GM21390 (cell line): ENCODE data around the gene SF3B2.
"Not testable (repeated sequence)": the region's sequence is repeated elsewhere in the genome, so short reads cannot be mapped to it uniquely, and the experiment has no call there.

Experiments used
- ATAC-seq: cut with Tn5 transposase; IDR thresholded peaks from one replicate; pipeline ENCODE4 v1.9.1; 2021; ENCODE audit not compliant: unreplicated experiment

Gene SF3B2

DNA sequence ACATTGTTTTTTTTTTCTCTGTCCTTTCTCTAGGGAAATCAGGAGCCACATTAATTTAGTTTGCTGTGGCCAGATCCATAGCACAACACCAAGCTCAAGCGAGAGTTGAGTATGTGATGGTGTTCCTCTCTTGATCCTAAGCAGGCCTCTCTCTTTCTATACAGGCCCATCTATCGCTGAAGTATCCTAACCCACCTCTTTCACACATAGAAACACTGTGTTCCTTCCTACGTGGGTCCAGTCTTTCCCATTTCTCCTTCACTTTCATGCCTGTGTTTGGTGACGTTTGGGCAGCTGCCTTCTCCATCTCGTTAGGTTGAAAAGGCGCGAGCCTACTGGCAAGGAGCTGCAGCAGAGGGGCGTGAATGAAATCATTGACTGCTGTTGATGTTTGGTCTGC is 20.4 kb downstream of the SF3B2 start:
- no peak for ATAC-seq

GRCh38 chr11:66073669-66074068 is 21.5 kb downstream of the SF3B2 start:
- ATAC-seq: no peak

- ATAC-seq: no peak
Measured at GRCh38 chr11:66075273-66075672, 23.1 kb downstream of the SF3B2 start.

- ATAC-seq: no peak
Measured at GRCh38 chr11:66076561-66076960, 24.4 kb downstream of the SF3B2 start.

- no peak for ATAC-seq
Measured at GRCh38 chr11:66077927-66078326, 25.8 kb downstream of the SF3B2 start.

- not testable (repeated sequence) for ATAC-seq
Measured at GRCh38 chr11:66078949-66079348, 26.8 kb downstream of the SF3B2 start.

DNA sequence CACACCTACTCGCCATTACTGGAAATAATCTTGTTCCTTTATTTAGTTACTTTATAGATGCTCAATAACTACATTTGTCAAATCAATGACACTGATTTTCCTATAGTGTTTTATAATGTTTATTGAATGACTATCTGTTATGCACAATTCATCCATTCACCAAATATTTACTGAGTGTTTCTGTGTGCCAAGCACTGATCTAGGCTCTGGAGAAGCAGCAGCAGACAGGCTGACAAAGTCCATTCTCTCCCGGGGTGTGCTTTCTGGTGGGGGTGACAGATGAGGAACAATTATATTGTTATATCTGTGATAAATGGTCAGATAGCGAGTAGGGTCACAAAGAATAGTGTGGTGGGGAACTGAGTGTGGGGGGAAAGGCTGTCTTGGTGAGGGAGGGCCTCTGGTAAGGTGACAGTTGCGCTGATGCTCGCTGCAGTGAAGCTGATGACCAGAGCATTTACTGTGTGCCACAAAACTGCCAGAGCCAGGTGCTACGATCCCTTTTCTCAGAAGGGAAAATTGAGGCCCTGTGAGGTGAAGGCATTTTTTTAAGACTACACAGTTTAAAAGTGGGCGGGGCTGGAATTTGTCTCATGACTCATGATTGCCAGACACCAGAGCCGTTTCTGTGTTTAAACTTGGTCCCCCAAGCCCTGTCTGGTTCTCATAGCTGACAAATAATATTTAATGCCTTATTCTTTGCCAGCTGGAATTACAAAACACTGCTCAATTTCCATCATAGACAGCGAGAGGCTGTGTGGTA is 28.1 kb downstream of the SF3B2 start:
- ATAC-seq: no peak

DNA sequence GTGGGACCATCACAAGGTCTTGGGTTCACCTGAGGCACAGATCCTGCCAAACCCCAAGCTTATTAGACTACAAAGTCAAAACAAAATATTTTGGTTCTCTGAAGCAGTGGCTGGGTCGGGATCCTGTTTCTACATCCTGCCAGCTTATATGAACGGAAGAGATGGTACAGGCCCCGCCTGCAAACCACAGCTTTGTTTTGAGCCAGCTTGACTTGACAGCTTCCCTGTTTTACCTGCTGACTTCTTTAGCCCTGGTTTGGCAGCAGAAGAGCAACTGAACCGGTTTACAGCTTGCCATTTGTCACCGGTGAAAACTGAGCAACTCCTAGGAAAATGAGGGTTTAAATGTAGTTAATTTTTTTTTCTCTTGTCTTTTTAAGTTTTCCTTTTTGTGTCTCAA is 29.3 kb downstream of the SF3B2 start:
- ATAC-seq: no peak

DNA sequence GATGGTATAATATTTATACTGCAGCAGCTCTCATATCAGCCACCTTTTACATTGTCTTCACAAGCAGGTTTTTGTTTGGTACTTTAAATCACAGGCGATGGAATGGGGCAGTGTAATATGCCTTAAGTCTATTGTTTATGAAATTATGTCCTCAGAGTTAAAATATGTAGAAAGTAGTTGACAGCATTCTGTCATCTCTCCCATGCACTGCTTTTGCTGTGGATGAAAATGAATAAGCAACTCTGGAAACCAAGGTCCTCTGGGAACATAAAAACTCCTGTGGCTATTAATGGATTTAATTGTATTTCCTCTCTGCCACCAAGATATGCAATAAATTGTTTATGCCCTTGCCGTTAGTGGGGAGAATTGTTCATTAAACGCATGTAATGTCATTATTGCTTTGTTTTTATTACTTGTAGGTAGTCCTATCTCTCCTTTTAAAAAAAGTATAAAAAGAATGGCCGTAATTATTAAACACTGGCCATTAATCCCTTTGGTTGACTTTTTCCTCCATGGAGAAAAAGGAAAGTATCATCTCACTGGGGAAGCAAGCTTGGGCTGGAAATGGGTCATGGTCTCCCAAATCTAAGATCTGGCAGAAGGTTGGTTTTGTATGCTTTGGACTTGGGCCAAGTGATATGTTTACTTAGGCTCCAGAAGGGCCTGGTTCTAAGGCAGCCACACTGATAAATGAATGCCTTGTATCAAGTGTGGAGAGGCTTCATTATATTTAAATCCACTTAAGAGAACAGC is 31.0 kb downstream of the SF3B2 start:
- no peak for ATAC-seq

DNA sequence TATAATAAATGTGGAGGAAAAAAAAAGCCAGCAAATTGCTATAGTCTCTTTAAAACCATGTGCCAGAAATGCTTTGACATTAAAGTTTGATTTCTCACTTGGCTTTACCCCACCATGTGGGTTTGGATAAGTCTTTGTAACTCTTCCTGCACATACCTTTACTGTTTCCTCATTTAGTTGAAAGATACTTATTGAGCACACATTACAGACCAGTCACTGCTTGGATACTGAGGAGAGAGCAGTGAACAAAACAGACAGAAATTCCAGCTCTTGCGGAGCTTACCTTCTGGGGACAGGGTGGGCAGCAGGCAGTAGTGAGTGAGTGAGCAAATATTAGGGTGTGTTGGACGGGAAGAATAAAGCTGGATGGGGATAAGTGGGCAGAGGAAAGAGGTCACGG is 31.6 kb downstream of the SF3B2 start:
- no peak for ATAC-seq

DNA sequence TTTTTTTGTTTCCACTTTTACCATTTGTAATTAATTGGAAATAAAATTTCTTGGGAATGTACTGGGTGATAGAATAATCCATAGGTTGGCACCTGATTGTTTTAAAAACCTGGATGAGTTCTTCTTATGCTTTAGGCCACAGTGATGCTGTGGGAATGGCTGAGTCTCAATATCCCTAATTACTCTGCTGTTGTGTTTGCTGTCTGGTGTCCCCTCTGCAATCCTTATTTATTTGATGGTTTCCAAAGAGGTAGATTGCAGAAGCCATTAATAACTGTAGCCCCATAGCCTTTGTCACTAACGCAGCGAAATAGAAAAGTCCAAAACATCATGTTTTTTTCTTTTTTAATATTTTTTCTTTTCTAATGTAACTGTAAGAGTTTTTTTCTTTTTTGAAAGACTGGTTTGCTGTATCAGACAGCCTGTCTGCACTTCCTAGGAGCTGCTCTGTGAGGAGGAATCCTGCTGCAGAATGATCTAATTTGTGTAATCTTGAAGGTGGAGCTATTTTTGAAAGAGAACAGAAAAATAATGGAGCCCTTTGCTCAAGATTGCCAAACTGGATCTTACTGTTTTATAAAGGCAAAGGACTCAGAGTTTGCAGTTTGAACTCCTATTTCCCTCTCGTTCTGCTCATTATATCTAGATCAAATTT is 32.8 kb downstream of the SF3B2 start:
- ATAC-seq: no peak

DNA sequence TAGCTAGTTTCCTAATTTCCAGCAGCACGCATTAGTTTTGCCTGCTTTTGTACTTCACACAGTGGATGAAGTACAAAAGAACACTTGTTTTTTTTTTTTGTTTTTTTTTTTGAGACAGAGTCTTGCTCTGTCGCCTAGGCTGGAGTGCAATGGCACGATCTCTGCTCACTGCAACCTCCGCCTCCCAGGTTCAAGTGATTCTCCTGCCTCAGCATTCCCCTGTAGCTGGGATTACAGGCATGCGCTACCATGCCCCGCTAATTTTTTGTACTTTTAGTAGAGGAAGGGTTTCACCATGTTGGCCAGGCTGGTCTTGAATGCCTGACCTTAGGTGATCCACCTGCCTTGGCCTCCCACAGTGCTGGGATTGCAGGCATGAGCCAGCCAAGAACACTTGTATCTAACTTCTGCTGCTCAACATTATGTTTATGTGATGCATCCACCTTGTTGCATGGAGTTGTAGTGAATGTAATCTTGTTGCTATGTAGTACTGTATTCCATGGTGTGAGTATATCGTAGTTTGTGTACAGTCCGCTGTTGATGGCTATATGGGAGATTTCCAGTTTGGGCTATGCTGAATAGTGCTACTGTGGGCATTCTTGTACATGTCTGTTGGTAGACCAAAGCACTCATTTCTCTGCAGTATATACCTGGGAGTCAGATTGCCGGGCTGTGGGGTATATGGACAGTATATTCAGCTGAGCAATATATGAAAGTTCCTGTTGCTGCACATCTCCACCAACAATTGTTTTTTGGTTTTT is 35.2 kb downstream of the SF3B2 start:
- ATAC-seq: no peak

DNA sequence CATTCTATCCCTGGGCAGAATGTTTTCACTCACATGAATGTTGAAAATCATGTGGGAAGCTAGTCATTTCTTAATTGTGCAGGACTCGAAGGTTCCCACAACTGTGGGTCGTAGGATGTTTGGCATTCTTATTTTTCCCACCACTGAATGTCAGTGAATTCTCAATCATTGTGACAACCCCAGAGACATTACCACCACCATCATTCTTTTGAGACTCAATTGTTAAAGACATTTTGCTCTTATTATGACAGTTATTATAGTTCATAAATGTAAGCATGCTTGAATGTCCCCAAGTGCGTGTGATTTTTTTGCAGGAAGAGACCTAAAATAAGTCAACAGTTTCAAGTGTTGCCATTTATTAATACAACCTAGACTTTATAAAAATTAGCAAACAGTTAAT is 36.9 kb downstream of the SF3B2 start:
- ATAC-seq: no peak

DNA sequence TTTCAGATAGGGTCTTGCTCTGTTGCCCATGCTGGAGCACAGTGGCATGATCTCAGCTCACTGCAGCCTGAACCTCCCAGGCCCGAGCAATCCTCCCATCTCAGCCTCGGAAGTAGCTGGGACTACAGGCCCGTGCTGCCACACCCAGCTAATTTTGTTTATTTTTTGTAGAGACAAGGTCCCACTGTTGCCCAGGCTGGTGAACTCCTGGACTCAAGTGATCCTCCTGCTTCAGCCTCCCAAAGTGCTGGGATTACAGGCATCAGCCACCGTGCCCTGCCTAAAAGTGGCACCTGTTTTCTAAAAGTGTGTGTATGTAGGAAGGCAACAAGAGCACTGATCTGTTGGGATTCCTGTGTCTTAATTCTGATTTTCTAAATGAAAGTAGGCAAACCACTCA is 38.1 kb downstream of the SF3B2 start:
- ATAC-seq: no peak

DNA sequence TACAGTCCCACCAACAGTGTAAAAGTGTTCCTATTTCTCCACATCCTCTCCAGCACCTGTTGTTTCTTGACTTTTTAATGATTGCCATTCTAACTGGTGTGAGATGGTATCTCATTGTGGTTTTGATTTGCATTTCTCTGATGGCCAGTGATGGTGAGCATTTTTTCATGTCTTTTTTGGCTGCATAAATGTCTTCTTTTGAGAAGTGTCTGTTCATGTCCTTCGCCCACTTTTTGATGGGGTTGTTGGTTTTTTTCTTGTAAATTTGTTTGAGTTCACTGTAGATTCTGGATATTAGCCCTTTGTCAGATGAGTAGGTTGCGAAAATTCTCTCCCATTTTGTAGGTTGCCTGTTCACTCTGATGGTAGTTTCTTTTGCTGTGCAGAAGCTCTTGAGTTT is 40.0 kb downstream of the SF3B2 start:
- not testable (repeated sequence) for ATAC-seq

- not testable (repeated sequence) for ATAC-seq
Measured at GRCh38 chr11:66099746-66100145, 47.6 kb downstream of the SF3B2 start.

DNA sequence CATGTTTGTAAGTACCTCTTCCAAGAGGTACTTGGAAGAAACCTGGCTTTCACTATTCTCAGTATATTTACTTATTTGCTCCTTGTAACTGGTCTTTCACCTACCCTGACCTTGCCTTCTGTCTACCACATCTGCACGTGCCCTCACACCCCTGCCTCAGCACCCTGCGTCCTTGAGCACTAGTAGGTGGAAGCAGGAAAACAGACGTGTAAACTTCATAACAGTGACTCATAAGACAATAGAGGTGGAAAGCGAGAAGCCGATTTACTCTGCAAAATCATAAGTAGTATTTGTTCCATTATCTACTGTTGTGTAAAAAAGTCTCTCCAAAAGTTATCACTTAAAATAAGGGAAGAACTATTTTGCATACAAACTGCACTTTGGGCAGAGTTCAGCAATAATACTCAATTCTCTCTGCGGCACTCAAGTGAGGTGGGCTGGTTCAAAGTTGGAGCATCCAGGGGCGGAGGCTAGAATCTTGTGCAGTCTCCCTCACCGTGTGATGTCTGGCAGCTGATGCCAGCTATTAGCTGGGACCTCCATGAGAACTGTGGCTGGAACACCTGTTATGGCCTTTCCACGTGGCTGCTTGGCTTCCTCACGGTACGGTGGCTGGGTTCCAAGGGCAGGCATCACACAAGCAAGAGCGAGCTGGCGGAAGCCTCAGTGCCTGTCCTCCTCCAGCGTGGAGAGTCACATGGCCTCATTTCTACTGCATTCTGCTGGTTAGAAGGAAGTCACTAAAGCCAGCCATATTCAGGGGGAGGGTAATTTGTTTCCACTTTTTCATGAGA is 48.3 kb downstream of the SF3B2 start:
- peak; percentile 49 for ATAC-seq

DNA sequence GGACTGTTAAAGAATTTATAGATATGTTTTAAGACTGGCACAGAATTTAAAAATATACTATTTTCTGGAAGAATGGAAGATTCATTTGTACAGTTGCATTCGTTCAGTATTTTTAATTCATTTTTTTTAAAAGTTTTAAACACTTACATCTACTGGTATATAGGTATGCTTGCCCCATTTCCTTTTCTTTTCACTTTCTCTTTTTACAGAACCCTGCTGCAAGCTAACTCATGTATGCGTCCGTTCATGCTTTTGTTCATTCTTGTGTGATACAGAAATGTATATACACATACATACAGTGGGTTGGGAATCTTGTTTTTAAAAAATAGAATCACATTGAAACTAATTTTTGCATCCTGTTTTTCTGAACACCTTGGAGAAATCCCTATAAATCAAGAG is 48.9 kb downstream of the SF3B2 start:
- no peak for ATAC-seq

- ATAC-seq: no peak
Measured at GRCh38 chr11:66104057-66104638, 52.0 kb downstream of the SF3B2 start.
